Fibroblast of villous mesenchyme (primary cell): ENCODE measurements around the gene NDE1. TPM values are rescaled to one million over a fixed set of nuclear protein-coding genes. Genes with fewer than 3 reads are reported as not detected.
"Not testable (repeated sequence)": the region's sequence is repeated elsewhere in the genome, so short reads cannot be mapped to it uniquely, and the experiment has no call there.

Source experiments
- DNase-seq: peaks from one replicate; pipeline ENCODE4 v3.0.0-alpha.2; 2010; ENCODE audit warnings: low read depth
- H3K4me3 ChIP-seq: 2 replicates; pipeline ENCODE4 v1.5.1; 2011; ENCODE audit warnings: low read depth, mild to moderate bottlenecking, low read length
- total RNA-seq: library from RNA; depleted of rRNA; stranded (reverse); fragments of >200 nt; gene quantifications from 2 replicates; pipeline ENCODE4 v1.2.3, GENCODE V29; 2012
- TF ChIP-seq, protein P1 (sequence below): IDR thresholded peaks from 2 replicates; pipeline ENCODE4 v1.5.1; 2012; ENCODE audit warnings: low read depth, mild to moderate bottlenecking, low read length; ENCODE audit not compliant: insufficient read depth

NDE1 gene
- total RNA-seq, 1 donor = 43.2 TPM

DNA sequence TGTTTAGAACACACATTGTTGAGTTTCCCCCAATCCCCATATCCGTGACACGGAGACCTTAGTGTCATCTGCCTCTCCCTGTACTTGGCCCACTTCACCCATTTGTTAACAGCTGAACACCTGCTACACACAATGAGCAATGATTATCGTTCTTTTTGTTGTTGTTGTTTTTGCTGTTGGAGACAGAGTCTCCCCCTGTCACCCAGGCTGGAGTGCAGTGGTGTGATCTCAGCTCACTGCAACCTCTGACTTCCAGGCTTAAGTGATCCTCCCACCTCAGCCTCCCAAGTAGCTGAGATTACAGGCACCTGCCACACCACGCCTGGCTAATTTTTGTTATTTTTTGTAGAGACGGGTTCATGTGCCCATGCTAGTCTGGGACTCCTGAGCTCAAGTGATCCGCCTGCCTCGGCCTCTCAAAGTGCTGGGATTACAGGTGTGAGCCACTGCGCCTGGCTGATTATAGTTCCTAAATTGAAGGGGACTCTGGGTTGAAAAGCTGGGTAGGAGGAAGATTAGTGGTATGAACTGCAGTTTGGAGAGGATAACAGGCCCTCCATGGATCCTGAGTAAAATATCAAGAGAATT, 21.6 kb downstream of the NDE1 start:
- H3K4me3 ChIP-seq = no peak overlapping the region
- TF ChIP-seq, protein P1, sequence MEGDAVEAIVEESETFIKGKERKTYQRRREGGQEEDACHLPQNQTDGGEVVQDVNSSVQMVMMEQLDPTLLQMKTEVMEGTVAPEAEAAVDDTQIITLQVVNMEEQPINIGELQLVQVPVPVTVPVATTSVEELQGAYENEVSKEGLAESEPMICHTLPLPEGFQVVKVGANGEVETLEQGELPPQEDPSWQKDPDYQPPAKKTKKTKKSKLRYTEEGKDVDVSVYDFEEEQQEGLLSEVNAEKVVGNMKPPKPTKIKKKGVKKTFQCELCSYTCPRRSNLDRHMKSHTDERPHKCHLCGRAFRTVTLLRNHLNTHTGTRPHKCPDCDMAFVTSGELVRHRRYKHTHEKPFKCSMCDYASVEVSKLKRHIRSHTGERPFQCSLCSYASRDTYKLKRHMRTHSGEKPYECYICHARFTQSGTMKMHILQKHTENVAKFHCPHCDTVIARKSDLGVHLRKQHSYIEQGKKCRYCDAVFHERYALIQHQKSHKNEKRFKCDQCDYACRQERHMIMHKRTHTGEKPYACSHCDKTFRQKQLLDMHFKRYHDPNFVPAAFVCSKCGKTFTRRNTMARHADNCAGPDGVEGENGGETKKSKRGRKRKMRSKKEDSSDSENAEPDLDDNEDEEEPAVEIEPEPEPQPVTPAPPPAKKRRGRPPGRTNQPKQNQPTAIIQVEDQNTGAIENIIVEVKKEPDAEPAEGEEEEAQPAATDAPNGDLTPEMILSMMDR = no peak
- DNase-seq = no peak

DNA sequence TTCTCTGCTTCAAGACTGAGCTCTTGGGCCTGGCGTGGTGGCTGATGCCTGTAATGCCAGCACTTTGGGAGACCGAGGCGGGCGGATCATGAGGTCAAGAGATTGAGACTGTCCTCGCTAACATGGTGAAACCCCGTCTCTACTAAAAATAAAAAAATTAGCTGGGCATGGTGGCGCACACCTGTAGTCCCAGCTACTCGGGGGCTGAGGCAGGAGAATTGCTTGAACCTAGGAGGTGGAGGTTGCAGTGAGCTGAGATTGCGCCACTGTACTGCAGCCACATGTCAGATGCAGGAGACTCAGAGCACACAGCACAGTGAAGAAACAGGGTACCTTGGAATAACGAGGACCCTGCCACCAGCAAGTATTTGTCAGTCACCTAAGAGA, 22.1 kb downstream of the NDE1 start:
- H3K4me3 ChIP-seq = not testable (repeated sequence)

DNA sequence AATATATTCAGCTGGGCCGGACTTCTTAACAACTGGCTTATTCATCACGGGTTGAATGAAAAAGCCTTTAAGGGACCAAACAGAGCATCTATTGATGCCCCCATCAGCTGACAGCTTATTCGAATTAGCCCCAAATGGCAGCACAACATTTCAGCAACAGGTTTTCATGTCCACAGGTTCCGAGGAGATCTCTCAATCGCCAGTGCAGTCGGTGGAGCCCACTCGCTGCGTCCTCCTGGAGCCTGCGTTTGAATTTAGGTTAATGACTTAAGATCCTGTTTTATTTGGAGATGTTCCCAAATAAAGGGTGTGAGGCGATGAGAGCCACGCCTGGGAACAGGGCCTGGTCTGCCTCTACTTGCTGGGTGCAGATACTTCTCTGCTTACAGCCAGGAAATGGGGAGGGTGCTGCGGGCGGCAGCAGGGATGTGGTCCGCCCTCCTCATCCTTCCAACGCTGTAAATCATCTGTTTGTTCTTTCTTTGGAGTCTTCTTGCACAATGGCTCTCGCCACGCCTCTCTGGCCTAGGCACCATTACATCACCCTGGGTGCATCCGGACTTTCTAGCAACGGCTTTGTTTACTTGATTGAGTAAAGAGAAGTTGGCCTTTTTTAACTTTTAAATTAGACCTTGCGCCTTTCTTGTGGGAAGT, 22.6 kb downstream of the NDE1 start:
- TF ChIP-seq, protein P1 = no peak
- peak overlapping the region; percentile 6 for H3K4me3 ChIP-seq
- DNase-seq = peak; percentile 99

More for the DNA sequence above, 22.1 kb downstream of the NDE1 start:
- DNase-seq = peak; percentile 55

- H3K4me3 ChIP-seq = no peak overlapping the region
- no peak for DNase-seq
- TF ChIP-seq, protein P1 = no peak
Observed at GRCh38 chr16:15674571-15674970, 24.5 kb downstream of the NDE1 start.

GRCh38 chr16:15676506-15676905, 26.5 kb downstream of the NDE1 start:
- DNase-seq = no peak
- TF ChIP-seq, protein P1 = no peak
- H3K4me3 ChIP-seq = no peak overlapping the region

GRCh38 chr16:15677447-15677846, 27.4 kb downstream of the NDE1 start:
- no peak for DNase-seq
- TF ChIP-seq, protein P1 = no peak
- no peak overlapping the region for H3K4me3 ChIP-seq

DNA sequence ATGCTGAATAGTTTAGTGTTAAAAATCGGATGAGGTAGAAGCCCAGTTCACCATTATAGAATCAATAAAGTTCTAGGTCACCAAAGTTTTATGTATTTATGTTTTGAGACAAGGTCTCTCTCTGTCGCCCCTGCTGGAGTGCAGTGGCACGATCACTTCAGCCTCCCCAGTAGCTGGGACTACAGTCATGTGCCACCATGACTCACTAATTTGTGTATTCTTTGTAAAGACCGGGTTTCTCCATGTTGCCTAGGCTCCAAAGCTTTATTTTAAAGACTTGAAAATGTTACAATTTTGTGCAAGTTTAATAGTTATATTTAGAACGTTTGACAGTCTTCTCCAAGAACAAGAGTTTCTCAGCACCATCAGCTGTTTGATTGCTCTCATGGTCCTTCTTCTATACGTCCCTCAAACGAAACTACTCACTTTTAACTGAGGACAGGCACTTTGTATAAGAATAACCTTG, 32.1 kb downstream of the NDE1 start:
- H3K4me3 ChIP-seq = no peak overlapping the region
- DNase-seq = peak; percentile 87
- TF ChIP-seq, protein P1 = peak; percentile 68
